ENCODE results near the gene HOPX. TPM values are rescaled to one million over a fixed set of nuclear protein-coding genes. Genes with fewer than 3 reads are reported as not detected.
A peak's percentile ranks its signal among the peaks of the same experiment; 100 is the strongest.

The HOPX gene
- total RNA-seq, 6 donors from 2014 or later, result 235 to 1,594 (median 506) TPM

GRCh38 chr4:56657128-56657527 lies 24.0 kb downstream of the HOPX start:
- peaks cover 0 to 13% (median 8%) of the 10 kb centered on the region in 4 donors for H3K27me3 ChIP-seq
- no peaks in the 10 kb centered on the region for H3K9me3 ChIP-seq
- H3K4me1 ChIP-seq, result peaks cover 20 to 37% (median 32%) of the 10 kb centered on the region in 4 donors
- H3K27ac ChIP-seq, result peak overlapping the region in 1 of 4 donors; percentile 76
- no peaks in the 10 kb centered on the region for H3K36me3 ChIP-seq
- no peak overlapping the region for H3K4me3 ChIP-seq
- ATAC-seq (ENCODE audit: low FRiP score in 2 of 2) (no peak), DNase-seq (no peak)
- TF ChIP-seq POLR2A (IDR thresholded peaks at IDR 0.05) (no peak), POLR2AphosphoS5 (IDR thresholded peaks at IDR 0.05) (no peak), EP300 (IDR thresholded peaks at IDR 0.05) (no peak), CTCF (IDR thresholded peaks at IDR 0.05) (no peak)
- WGBS, 2 donors, result 69 to 71% methylated on average over 3 of the region's 3 CpGs

DNA sequence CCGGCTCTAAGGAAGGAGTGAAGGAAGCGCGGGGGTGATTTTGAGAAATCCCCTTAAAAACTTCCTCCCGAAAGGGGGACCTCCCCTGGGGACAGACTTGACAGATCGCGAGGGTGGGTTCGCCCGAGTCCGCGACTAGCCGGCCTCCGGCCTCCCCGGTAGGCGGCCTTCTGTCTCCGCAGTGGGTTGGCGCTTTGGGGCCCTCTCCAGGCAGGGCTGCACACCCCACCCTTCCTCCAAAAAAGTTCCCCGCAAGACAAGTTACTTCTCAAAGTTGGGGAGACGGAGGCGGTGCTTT lies 24.8 kb downstream of the HOPX start:
- ATAC-seq (ENCODE audit: low FRiP score in 2 of 2), result peak in 1 of 2 donors; percentile 35
- H3K27ac ChIP-seq, result peak overlapping the region in 3 of 4 donors; percentile 50 to 76 (median 73)

GRCh38 chr4:56655627-56656345 lies 25.3 kb downstream of the HOPX start:
- H3K27me3 ChIP-seq, result peaks cover 0 to 13% (median 8%) of the 10 kb centered on the region in 4 donors
- DNase-seq, result peak in 1 of 2 donors; percentile 86
- WGBS, 2 donors, result 18 to 24% methylated on average over 6 to 28 of the region's 79 CpGs
- H3K4me1 ChIP-seq, result peaks cover 20 to 37% (median 32%) of the 10 kb centered on the region in 4 donors
- H3K27ac ChIP-seq, result peak overlapping the region; percentile 50 to 76 (median 62)
- H3K4me3 ChIP-seq, result peak overlapping the region; percentile 31 to 53 (median 46)
- no peaks in the 10 kb centered on the region for H3K9me3 ChIP-seq
- TF ChIP-seq EP300 (IDR thresholded peaks at IDR 0.05) (no peak), CTCF (IDR thresholded peaks at IDR 0.05) (no peak), POLR2A (IDR thresholded peaks at IDR 0.05) (no peak), POLR2AphosphoS5 (IDR thresholded peaks at IDR 0.05) (no peak)
- ATAC-seq (ENCODE audit: low FRiP score in 2 of 2), result peak; percentile 35 to 46
- H3K36me3 ChIP-seq, result no peaks in the 10 kb centered on the region

More for the DNA sequence above, 24.8 kb downstream of the HOPX start:
- Histone ChIP-seq H3K4me3 (peak overlapping the region; percentile 31 to 53 (median 46)), H3K9me3 (no peaks in the 10 kb centered on the region), H3K36me3 (no peaks in the 10 kb centered on the region), H3K4me1 (peaks cover 20 to 37% (median 32%) of the 10 kb centered on the region in 4 donors), H3K27me3 (peaks cover 0 to 13% (median 8%) of the 10 kb centered on the region in 4 donors)
- TF ChIP-seq CTCF (IDR thresholded peaks at IDR 0.05) (peak in 2 of 6 experiments; percentile 3 to 9), POLR2A (IDR thresholded peaks at IDR 0.05) (no peak)
- peak; percentile 34 to 84 for DNase-seq
- 22 to 23% methylated on average over 8 to 19 of the region's 19 CpGs for WGBS, 2 donors

GRCh38 chr4:56655209-56655626 lies 25.9 kb downstream of the HOPX start:
- no peak for TF ChIP-seq CTCF (IDR thresholded peaks at IDR 0.05)
- TF ChIP-seq POLR2AphosphoS5 (IDR thresholded peaks at IDR 0.05), result no peak
- TF ChIP-seq POLR2A (IDR thresholded peaks at IDR 0.05), result no peak
- no peak for TF ChIP-seq EP300 (IDR thresholded peaks at IDR 0.05)
- Histone ChIP-seq H3K27me3 (peaks cover 0 to 13% (median 8%) of the 10 kb centered on the region in 4 donors), H3K27ac (peak overlapping the region; percentile 50 to 76 (median 62)), H3K36me3 (peaks cover 0 to under 1% (median 0%) of the 10 kb centered on the region in 4 donors), H3K9me3 (no peaks in the 10 kb centered on the region), H3K4me1 (peaks cover 20 to 37% (median 32%) of the 10 kb centered on the region in 4 donors), H3K4me3 (peak overlapping the region; percentile 9 to 53 (median 46))
- ATAC-seq (ENCODE audit: low FRiP score in 2 of 2) (peak in 1 of 2 donors; percentile 28), DNase-seq (no peak)
- WGBS, 2 donors, result 23 to 51% methylated on average over 18 to 28 of the region's 28 CpGs
